Adipose tissue (tissue), 3 donors: Measurements from ENCODE around the gene TBXAS1. TPM values are rescaled to one million over a fixed set of nuclear protein-coding genes. Genes with fewer than 3 reads are reported as not detected.

Experiments
- H3K27ac ChIP-seq: one replicate; pipeline ENCODE4 v1.5.1; 2013; ENCODE audit warnings: low read depth, low read length
- WGBS, 3 donors: extraction: QIAGEN DNeasy Blood & Tissue Kit; methylation state at CpG; one replicate each; pipeline ENCODE4 v1.1.7; 2013; 5-methylcytosine and 5-hydroxymethylcytosine counted together
- polyA plus RNA-seq, 3 donors: library from polyadenylated mRNA; stranded (reverse); fragments of 200-250 nt; gene quantifications; one replicate each; pipeline ENCODE4 v1.2.3, GENCODE V29; 2013
- donor health status: healthy with polysubstance abuse.
- donor health status: Bipolar disorder and iron deficiency.
- donor health status: healthy.

Gene TBXAS1
- polyA plus RNA-seq, 3 donors: 3.4 to 15.7 (median 9.8) TPM

- H3K27ac ChIP-seq: no peak overlapping the region
- 54 to 76% (median 64%) methylated on average over 11 of the region's 11 CpGs for WGBS, 3 donors
Observed at GRCh38 chr7:140036224-140036962, 207.3 kb downstream of the TBXAS1 start.

DNA sequence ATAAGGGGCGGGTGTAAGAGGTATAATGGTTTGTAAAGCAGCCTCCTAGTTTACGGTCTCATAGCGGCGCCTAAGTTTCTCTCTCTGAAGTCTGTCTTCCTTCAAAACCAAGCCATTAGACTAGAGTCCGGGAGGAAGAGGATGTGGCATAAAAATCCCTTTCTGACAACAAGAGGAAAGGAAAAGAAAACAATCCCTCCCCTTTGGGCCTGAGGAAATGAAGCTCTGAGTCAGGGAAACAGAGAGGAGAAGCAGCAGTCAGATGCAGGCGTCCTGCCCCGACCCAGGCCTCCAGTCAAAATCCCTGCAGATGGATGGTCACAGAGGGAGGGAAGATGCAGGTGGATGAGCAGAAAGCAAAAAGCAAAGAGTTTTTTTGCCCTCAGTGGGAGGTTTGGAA is 210.0 kb downstream of the TBXAS1 start:
- WGBS, 3 donors: 67 to 79% (median 75%) methylated on average over 7 of the region's 7 CpGs
- no peak overlapping the region for H3K27ac ChIP-seq

GRCh38 chr7:140039896-140040295 is 210.8 kb downstream of the TBXAS1 start:
- WGBS, 3 donors: 92 to 97% (median 97%) methylated on average over 12 of the region's 12 CpGs

GRCh38 chr7:140041659-140042385 is 212.8 kb downstream of the TBXAS1 start:
- no peak overlapping the region for H3K27ac ChIP-seq
- WGBS, 3 donors: 90 to 92% (median 91%) methylated on average over 12 of the region's 12 CpGs

More at GRCh38 chr7:140039896-140040295, 210.8 kb downstream of the TBXAS1 start:
- H3K27ac ChIP-seq: no peak overlapping the region

DNA sequence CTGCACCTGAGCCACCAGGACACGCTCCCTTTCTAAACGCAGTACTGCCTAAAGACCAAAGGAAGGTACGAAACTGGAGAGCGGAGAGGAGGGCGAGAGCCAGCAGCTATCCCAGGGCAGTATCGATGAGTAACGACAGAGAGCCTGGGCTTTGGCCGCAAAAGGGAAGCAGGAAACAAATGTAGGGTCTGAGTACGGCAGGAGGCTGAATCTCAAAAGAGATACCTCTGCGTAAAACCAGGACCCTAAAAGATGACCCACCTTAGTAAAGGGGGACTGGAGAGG is 213.3 kb downstream of the TBXAS1 start:
- no peak overlapping the region for H3K27ac ChIP-seq
- 82 to 94% (median 91%) methylated on average over 10 of the region's 10 CpGs for WGBS, 3 donors

- WGBS, 3 donors: 95 to 98% (median 96%) methylated on average over 6 of the region's 6 CpGs
Observed at GRCh38 chr7:140044251-140044650, 215.2 kb downstream of the TBXAS1 start.

DNA sequence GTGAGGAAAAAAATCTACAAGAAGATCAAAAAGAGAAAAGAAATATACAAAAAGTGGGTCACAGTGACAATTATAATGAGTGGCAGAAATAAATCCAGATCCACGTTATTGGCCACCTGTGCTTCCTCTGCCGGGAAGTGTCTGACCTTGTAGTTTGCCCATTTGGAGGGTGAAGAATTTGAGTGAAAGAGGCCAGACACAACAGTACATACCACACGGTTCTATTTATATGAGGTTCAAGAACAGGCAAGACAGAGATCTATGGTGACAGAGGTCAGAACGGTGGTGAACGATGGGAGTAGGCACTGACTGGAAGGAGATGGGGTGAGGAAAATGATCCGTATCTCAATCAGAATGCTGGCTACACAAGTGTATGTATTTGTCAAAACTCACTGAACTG is 216.6 kb downstream of the TBXAS1 start:
- 24 to 81% (median 70%) methylated on average over 6 of the region's 6 CpGs for WGBS, 3 donors
- no peak overlapping the region for H3K27ac ChIP-seq

More at GRCh38 chr7:140044251-140044650, 215.2 kb downstream of the TBXAS1 start:
- no peak overlapping the region for H3K27ac ChIP-seq

DNA sequence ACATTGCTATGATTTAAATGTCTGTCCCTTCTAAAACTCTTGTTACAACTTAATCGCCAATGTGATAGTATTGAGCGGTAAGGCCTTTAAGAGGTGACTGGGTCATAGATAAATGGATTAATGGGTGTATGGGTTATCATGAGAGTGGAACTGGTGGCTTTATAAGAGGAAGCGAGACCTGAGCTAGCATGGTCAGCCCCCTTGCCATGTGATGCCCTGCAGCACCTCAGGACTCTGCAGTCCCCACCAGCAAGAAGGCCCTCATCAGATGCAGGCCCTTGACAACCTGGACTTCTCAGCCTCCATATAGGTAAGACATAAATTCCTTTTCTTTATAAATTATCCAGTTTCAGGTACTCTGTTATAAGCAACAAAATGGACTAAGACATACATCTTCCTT is 218.1 kb downstream of the TBXAS1 start:
- 90 to 98% (median 97%) methylated on average over 3 of the region's 3 CpGs for WGBS, 3 donors
- H3K27ac ChIP-seq: no peak overlapping the region

DNA sequence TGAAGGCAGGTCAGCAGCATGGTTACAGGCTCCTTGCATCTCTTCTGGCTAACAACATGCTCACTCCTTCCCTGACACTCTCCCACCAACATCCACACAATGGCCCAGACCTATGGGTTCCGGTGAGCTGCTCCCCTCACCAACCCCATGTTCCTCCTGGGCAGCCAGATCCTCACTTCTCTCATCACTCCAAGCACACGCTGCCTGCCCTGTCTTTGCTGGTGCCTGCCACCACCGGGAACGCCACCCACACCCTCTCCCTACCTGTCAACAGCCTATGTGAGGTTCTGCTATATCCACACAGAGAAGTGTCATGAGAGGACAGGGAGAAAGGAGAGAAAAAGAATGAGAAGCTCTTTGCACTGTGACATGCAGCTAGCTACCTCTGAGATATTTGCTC is 219.1 kb downstream of the TBXAS1 start:
- H3K27ac ChIP-seq: no peak overlapping the region
- whole genome bisulfite sequencing, 3 donors: 93 to 99% (median 97%) methylated on average over 4 of the region's 4 CpGs

GRCh38 chr7:140048989-140049338 is 219.9 kb downstream of the TBXAS1 start:
- H3K27ac ChIP-seq: no peak overlapping the region
- WGBS, 3 donors: 31 to 68% (median 52%) methylated on average over 1 of the region's 1 CpG

GRCh38 chr7:140049339-140050024 is 220.4 kb downstream of the TBXAS1 start:
- H3K27ac ChIP-seq: no peak overlapping the region
- WGBS, 3 donors: 65 to 71% (median 69%) methylated on average over 5 of the region's 5 CpGs

DNA sequence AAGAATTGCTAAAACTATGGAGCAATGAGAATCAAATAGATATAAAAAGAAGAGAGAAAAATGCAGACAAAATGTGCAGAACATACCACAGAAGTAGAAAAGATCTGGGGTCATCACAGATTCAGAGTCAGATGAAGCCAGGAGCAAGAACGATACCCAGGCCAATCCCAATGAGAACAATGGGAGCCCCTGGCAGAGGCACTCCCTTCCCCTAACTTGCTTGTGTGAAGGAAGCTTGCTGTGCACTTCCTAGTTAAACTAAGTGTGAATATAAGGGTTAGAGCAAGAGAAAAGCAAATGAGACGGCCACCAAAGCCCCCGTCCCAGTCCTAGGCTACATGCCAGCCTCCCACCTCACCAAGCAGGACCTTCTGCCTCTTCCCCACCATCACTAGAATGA is 221.0 kb downstream of the TBXAS1 start:
- no peak overlapping the region for H3K27ac ChIP-seq
- 57 to 91% (median 78%) methylated on average over 3 of the region's 3 CpGs for WGBS, 3 donors

DNA sequence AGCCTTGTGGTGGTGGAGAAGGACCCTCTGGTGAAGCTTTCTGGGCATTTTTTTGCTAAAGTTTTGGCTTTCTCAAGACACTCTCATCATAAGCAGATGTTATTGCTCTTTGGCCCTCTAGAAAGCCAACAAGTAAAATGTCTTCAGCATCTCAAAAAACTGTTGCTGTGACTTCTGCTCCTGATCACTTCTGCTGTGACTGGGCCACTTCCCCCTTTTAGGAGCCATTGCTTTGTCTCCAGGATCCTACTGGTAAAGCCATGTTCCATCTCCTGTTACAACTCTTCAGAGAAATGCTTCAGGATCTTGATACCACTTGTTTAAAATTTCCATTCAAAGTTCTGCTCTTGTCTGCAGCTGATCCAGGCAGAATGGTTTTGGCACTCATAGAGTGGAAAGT is 222.8 kb downstream of the TBXAS1 start:
- H3K27ac ChIP-seq: no peak overlapping the region

GRCh38 chr7:140053812-140054539 is 224.9 kb downstream of the TBXAS1 start:
- 51 to 87% (median 85%) methylated on average over 3 of the region's 3 CpGs for WGBS, 3 donors
- H3K27ac ChIP-seq: no peak overlapping the region

GRCh38 chr7:140054751-140055150 is 225.7 kb downstream of the TBXAS1 start:
- 82 to 87% (median 87%) methylated on average over 4 of the region's 4 CpGs for WGBS, 3 donors
- no peak overlapping the region for H3K27ac ChIP-seq

DNA sequence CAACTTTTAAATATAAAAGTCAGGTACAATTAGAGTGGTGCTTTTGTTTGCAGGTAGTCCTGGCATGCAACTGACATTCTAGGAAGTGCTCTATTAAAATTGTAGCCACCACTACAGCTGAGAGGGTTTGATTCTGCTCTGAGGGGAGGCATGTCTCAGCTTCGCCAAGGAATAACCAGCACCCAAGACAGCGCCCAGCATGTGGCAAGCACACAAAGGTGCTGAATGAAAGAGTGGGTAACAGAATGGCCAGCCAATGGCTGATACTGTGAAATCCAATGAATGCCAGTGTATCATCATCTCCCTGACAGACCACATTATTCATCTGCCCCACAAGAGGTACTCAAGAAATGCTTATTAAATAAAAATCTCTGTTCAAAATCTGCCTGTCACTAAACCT is 226.8 kb downstream of the TBXAS1 start:
- 98 to 100% (median 100%) methylated on average over 2 of the region's 2 CpGs for WGBS, 3 donors
- no peak overlapping the region for H3K27ac ChIP-seq

GRCh38 chr7:140056431-140057142 is 227.5 kb downstream of the TBXAS1 start:
- no peak overlapping the region for H3K27ac ChIP-seq
- 93 to 97% (median 95%) methylated on average over 5 of the region's 5 CpGs for WGBS, 3 donors

DNA sequence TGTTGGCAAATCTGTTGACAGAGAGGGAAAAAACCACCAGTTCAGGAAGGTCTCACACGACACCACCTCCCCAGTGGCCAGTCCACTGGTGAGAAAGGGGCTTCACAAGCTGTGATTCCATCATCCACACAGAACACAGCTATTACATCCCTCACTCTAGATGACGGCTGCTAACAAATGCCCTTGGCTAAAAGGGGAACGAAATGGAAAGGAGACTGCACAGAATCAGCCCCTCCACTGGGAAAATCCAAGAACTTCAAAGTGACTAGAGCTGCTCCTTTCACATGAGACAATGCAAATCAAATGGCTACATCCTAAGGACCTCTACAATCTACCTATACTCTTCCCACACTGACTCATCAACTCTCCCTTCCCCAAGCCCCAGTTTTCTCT is 228.1 kb downstream of the TBXAS1 start:
- no peak overlapping the region for H3K27ac ChIP-seq
- WGBS, 3 donors: 91 to 98% (median 94%) methylated on average over 3 of the region's 3 CpGs
